Measurements from ENCODE around the gene RCBTB1. TPM values are rescaled to one million over a fixed set of nuclear protein-coding genes. Genes with fewer than 3 reads are reported as not detected.

The RCBTB1 gene
- total and polyA plus RNA-seq, 5 experiments from 2014 or later = 6.7 to 27.0 (median 8.4) TPM

- POLR2A ChIA-PET = interaction anchor here (0.9 kb wide), 1 partner anchor 40 kb away, joined by 4 read pairs; no protein-coding TSS in a partner anchor
- Mint-ChIP-seq H3K27ac (peak overlapping the region in 1 of 10 donors; percentile 53), H3K9me3 (no peaks in the 10 kb centered on the region), H3K27me3 (no peaks in the 10 kb centered on the region), H3K4me3 (no peak overlapping the region), H3K36me3 (peaks cover 0 to 73% (median 29%) of the 10 kb centered on the region in 3 donors), H3K4me1 (peaks cover 0 to under 1% (median 0%) of the 10 kb centered on the region in 4 donors)
- no peak for ATAC-seq
- no peak for DNase-seq
Measured at GRCh38 chr13:49546561-49546960, 38.8 kb downstream of the RCBTB1 start.

GRCh38 chr13:49545661-49546060 is 39.7 kb downstream of the RCBTB1 start:
- Mint-ChIP-seq H3K4me3 (no peak overlapping the region), H3K4me1 (peaks cover 0 to 6% (median 3%) of the 10 kb centered on the region in 4 donors), H3K27me3 (no peaks in the 10 kb centered on the region), H3K36me3 (peaks cover 0 to 69% (median 31%) of the 10 kb centered on the region in 3 donors), H3K9me3 (no peaks in the 10 kb centered on the region), H3K27ac (peak overlapping the region in 2 of 10 donors; percentile 40 to 71)
- no peak for DNase-seq
- POLR2A ChIA-PET = no interaction called here
- ATAC-seq = no peak

- POLR2A ChIA-PET = interaction anchor here (0.6 to 0.7 kb wide), 2 partner anchors 12 to 279 kb away, joined by 3 to 5 read pairs; no protein-coding TSS in a partner anchor
- H3K9me3 Mint-ChIP-seq = no peaks in the 10 kb centered on the region
- H3K27ac Mint-ChIP-seq = peak overlapping the region in 2 of 10 donors; percentile 8 to 61
- H3K36me3 Mint-ChIP-seq = peaks cover 0 to 64% (median 19%) of the 10 kb centered on the region in 3 donors
- H3K27me3 Mint-ChIP-seq = no peaks in the 10 kb centered on the region
- ATAC-seq (no peak), DNase-seq (no peak)
- H3K4me3 Mint-ChIP-seq = no peak overlapping the region
- peaks cover 9 to 24% (median 20%) of the 10 kb centered on the region in 4 donors for H3K4me1 Mint-ChIP-seq
Measured at GRCh38 chr13:49543656-49544055, 41.7 kb downstream of the RCBTB1 start.

GRCh38 chr13:49540552-49540951 is 44.8 kb downstream of the RCBTB1 start:
- POLR2A ChIA-PET = interaction anchor here (1.1 to 1.7 kb wide), 5 partner anchors 12 to 97 kb away, joined by 3 to 10 read pairs (median 5); partner anchors contain the start of genes CAB39L, PHF11, RCBTB1 and SETDB2
- Mint-ChIP-seq H3K4me1 (peaks cover 11 to 28% (median 22%) of the 10 kb centered on the region in 4 donors), H3K27ac (peak overlapping the region; percentile 75 to 99 (median 94)), H3K27me3 (no peaks in the 10 kb centered on the region), H3K36me3 (peaks cover 0 to 56% (median 17%) of the 10 kb centered on the region in 3 donors), H3K4me3 (peak overlapping the region; percentile 76 to 92 (median 82)), H3K9me3 (no peaks in the 10 kb centered on the region)
- DNase-seq (peak in 3 of 10 donors; percentile 12 to 26 (median 25)), ATAC-seq (peak; percentile 53 to 55)

- POLR2A ChIA-PET = interaction anchor here (1.1 to 1.7 kb wide), 5 partner anchors 12 to 96 kb away, joined by 3 to 10 read pairs (median 5); partner anchors contain the start of genes CAB39L, PHF11, RCBTB1 and SETDB2
- Mint-ChIP-seq H3K27ac (peak overlapping the region in 8 of 10 donors; percentile 5 to 99 (median 94)), H3K4me3 (peak overlapping the region in 7 of 10 donors; percentile 76 to 92 (median 84)), H3K27me3 (no peaks in the 10 kb centered on the region), H3K36me3 (peaks cover 0 to 53% (median 16%) of the 10 kb centered on the region in 3 donors), H3K9me3 (no peaks in the 10 kb centered on the region), H3K4me1 (peaks cover 11 to 28% (median 22%) of the 10 kb centered on the region in 4 donors)
- ATAC-seq = no peak
- DNase-seq = no peak
Measured at GRCh38 chr13:49539746-49540145, 45.6 kb downstream of the RCBTB1 start.

- Mint-ChIP-seq H3K9me3 (no peaks in the 10 kb centered on the region), H3K4me3 (peak overlapping the region; percentile 23 to 83 (median 68)), H3K36me3 (peaks cover 0 to 50% (median 12%) of the 10 kb centered on the region in 3 donors), H3K27ac (peak overlapping the region; percentile 30 to 96 (median 83)), H3K4me1 (peaks cover 13 to 30% (median 22%) of the 10 kb centered on the region in 4 donors), H3K27me3 (no peaks in the 10 kb centered on the region)
- POLR2A ChIA-PET = interaction anchor here (0.6 to 1.7 kb wide), 5 partner anchors 11 to 1063 kb away, joined by 3 to 10 read pairs (median 5); partner anchors contain the start of genes CAB39L, PHF11 and SETDB2
- DNase-seq (no peak), ATAC-seq (no peak)
Measured at GRCh38 chr13:49539313-49539712, 46.0 kb downstream of the RCBTB1 start.

GRCh38 chr13:49538404-49538803 is 47.0 kb downstream of the RCBTB1 start:
- Mint-ChIP-seq H3K27ac (peak overlapping the region in 2 of 10 donors; percentile 14 to 27), H3K4me3 (no peak overlapping the region), H3K36me3 (peaks cover 0 to 49% (median 14%) of the 10 kb centered on the region in 3 donors), H3K9me3 (no peaks in the 10 kb centered on the region), H3K27me3 (no peaks in the 10 kb centered on the region), H3K4me1 (peaks cover 13 to 39% (median 22%) of the 10 kb centered on the region in 4 donors)
- ATAC-seq (no peak), DNase-seq (no peak)
- POLR2A ChIA-PET = no interaction called here

GRCh38 chr13:49536144-49536873 is 49.0 kb downstream of the RCBTB1 start:
- ATAC-seq (no peak), DNase-seq (no peak)
- POLR2A ChIA-PET = interaction anchor here (0.9 kb wide), 1 partner anchor 23 kb away, joined by 3 read pairs; no protein-coding TSS in a partner anchor
- H3K4me1 Mint-ChIP-seq = peaks cover 14 to 55% (median 25%) of the 10 kb centered on the region in 4 donors
- no peak overlapping the region for H3K4me3 Mint-ChIP-seq
- no peaks in the 10 kb centered on the region for H3K9me3 Mint-ChIP-seq
- peaks cover 0 to 46% (median 11%) of the 10 kb centered on the region in 3 donors for H3K36me3 Mint-ChIP-seq
- H3K27me3 Mint-ChIP-seq = no peaks in the 10 kb centered on the region
- H3K27ac Mint-ChIP-seq = peak overlapping the region in 2 of 10 donors; percentile 9 to 24

- Mint-ChIP-seq H3K4me1 (peaks cover 0 to 46% (median 8%) of the 10 kb centered on the region in 4 donors), H3K36me3 (peaks cover 0 to 41% (median 19%) of the 10 kb centered on the region in 3 donors), H3K9me3 (no peaks in the 10 kb centered on the region), H3K4me3 (peak overlapping the region in 1 of 10 donors; percentile 73), H3K27ac (peak overlapping the region in 2 of 10 donors; percentile 20 to 85), H3K27me3 (no peaks in the 10 kb centered on the region)
- POLR2A ChIA-PET = no interaction called here
- no peak for DNase-seq
- no peak for ATAC-seq
Measured at GRCh38 chr13:49533591-49534269, 51.6 kb downstream of the RCBTB1 start.

GRCh38 chr13:49533011-49533410 is 52.3 kb downstream of the RCBTB1 start:
- Mint-ChIP-seq H3K36me3 (peaks cover 0 to 46% (median 21%) of the 10 kb centered on the region in 3 donors), H3K27ac (peak overlapping the region in 3 of 10 donors; percentile 34 to 85 (median 40)), H3K9me3 (no peaks in the 10 kb centered on the region), H3K4me3 (peak overlapping the region in 1 of 10 donors; percentile 32), H3K4me1 (peaks cover 0 to 54% (median 9%) of the 10 kb centered on the region in 4 donors), H3K27me3 (no peaks in the 10 kb centered on the region)
- POLR2A ChIA-PET = no interaction called here
- no peak for ATAC-seq
- no peak for DNase-seq

- Mint-ChIP-seq H3K27me3 (no peaks in the 10 kb centered on the region), H3K36me3 (peaks cover 0 to 46% (median 18%) of the 10 kb centered on the region in 3 donors), H3K4me1 (peaks cover 0 to 55% (median 8%) of the 10 kb centered on the region in 4 donors), H3K9me3 (no peaks in the 10 kb centered on the region), H3K27ac (peak overlapping the region in 4 of 10 donors; percentile 34 to 85 (median 48)), H3K4me3 (peak overlapping the region in 1 of 10 donors; percentile 32)
- ATAC-seq (no peak), DNase-seq (no peak)
- POLR2A ChIA-PET = no interaction called here
Measured at GRCh38 chr13:49532593-49532992, 52.8 kb downstream of the RCBTB1 start.

GRCh38 chr13:49530457-49530856 is 54.9 kb downstream of the RCBTB1 start:
- peaks cover 0 to 55% (median 9%) of the 10 kb centered on the region in 4 donors for H3K4me1 Mint-ChIP-seq
- H3K4me3 Mint-ChIP-seq = peak overlapping the region in 1 of 10 donors; percentile 53
- peak in 1 of 10 donors; percentile 17 for DNase-seq
- ATAC-seq = no peak
- H3K9me3 Mint-ChIP-seq = no peaks in the 10 kb centered on the region
- H3K27me3 Mint-ChIP-seq = no peaks in the 10 kb centered on the region
- H3K27ac Mint-ChIP-seq = peak overlapping the region in 7 of 10 donors; percentile 20 to 73 (median 37)
- POLR2A ChIA-PET = no interaction called here
- peaks cover 4 to 55% (median 20%) of the 10 kb centered on the region in 3 donors for H3K36me3 Mint-ChIP-seq
